Mesenchymal stem cell (in vitro differentiated cells and primary cell): ENCODE data around the gene TRIP11.

Experiments
- DNase-seq: peaks from one replicate; pipeline ENCODE4 v3.0.0-alpha.2; 2013
- H2AFZ ChIP-seq: one replicate; pipeline ENCODE4 v1.6.1; 2013; ENCODE audit warnings: low read depth, mild to moderate bottlenecking, control low read depth, inconsistent platforms, low read length, moderate library complexity
- H2AK5ac ChIP-seq: 2 replicates; pipeline ENCODE4 v1.6.1; 2013; ENCODE audit warnings: low read length, moderate library complexity, mild to moderate bottlenecking, inconsistent platforms; ENCODE audit not compliant: severe bottlenecking
- H2BK120ac ChIP-seq: one replicate; pipeline ENCODE4 v1.6.1; 2013; ENCODE audit warnings: low read depth, mild to moderate bottlenecking, inconsistent platforms, low read length, moderate library complexity
- H2BK12ac ChIP-seq, 2 experiments: one replicate each; pipeline ENCODE4 v1.6.1; 2013; ENCODE audit warnings: inconsistent platforms in 2 of 2, low read length in 2 of 2, mild to moderate bottlenecking in 2 of 2, moderate library complexity in 2 of 2, control low read depth in 1 of 2
- H2BK15ac ChIP-seq: one replicate; pipeline ENCODE4 v1.6.1; 2013; ENCODE audit warnings: mild to moderate bottlenecking, low read depth, inconsistent platforms; ENCODE audit not compliant: poor library complexity, severe bottlenecking
- H2BK5ac ChIP-seq: 2 replicates; pipeline ENCODE4 v1.6.1; 2013; ENCODE audit warnings: low read depth, mild to moderate bottlenecking, low read length, control low read depth, inconsistent platforms; ENCODE audit not compliant: poor library complexity, severe bottlenecking
- H3K14ac ChIP-seq, 2 experiments: one replicate each; pipeline ENCODE4 v1.6.1; 2013; ENCODE audit warnings: inconsistent platforms in 2 of 2, low read length in 2 of 2, control low read depth in 1 of 2, mild to moderate bottlenecking in 1 of 2, moderate library complexity in 1 of 2
- H3K18ac ChIP-seq, 2 experiments: one replicate each; pipeline ENCODE4 v1.6.1; 2013; ENCODE audit warnings: inconsistent platforms in 2 of 2, low read length in 2 of 2, control low read depth in 1 of 2, low read depth in 1 of 2, mild to moderate bottlenecking in 1 of 2
- H3K23ac ChIP-seq, 2 experiments: one replicate each; pipeline ENCODE4 v1.6.1; 2013; ENCODE audit warnings: inconsistent platforms in 2 of 2, low read length in 2 of 2, mild to moderate bottlenecking in 2 of 2, moderate library complexity in 2 of 2, control low read depth in 1 of 2
- H3K27ac ChIP-seq: 2 replicates; pipeline ENCODE4 v1.5.1; 2013; ENCODE audit warnings: mild to moderate bottlenecking, moderate library complexity, low read length, control low read depth, inconsistent platforms; ENCODE audit not compliant: poor library complexity, severe bottlenecking
- H3K27me3 ChIP-seq, 2 experiments: 2 replicates each; pipeline versions ENCODE4 v1.6.1 to v1.7.0; 2013; ENCODE audit warnings: low read length in 2 of 2, mild to moderate bottlenecking in 2 of 2, moderate library complexity in 2 of 2, control low read depth in 1 of 2, inconsistent platforms in 1 of 2; ENCODE audit not compliant: control insufficient read depth in 1 of 2, insufficient read depth in 1 of 2
- H3K36me3 ChIP-seq, 2 experiments: 2 replicates each; pipeline versions ENCODE4 v1.6.1 to v1.7.0; 2013; ENCODE audit warnings: low read length in 2 of 2, control low read depth in 1 of 2, inconsistent platforms in 1 of 2, low read depth in 1 of 2, mild to moderate bottlenecking in 1 of 2; ENCODE audit not compliant: insufficient read depth in 2 of 2, control insufficient read depth in 1 of 2
- H3K4ac ChIP-seq, 2 experiments: one replicate each; pipeline ENCODE4 v1.6.1; 2013; ENCODE audit warnings: inconsistent platforms in 2 of 2, low read length in 2 of 2, mild to moderate bottlenecking in 2 of 2, moderate library complexity in 2 of 2, control low read depth in 1 of 2, low read depth in 1 of 2
- H3K4me1 ChIP-seq: 2 replicates; pipeline ENCODE4 v1.6.1; 2013; ENCODE audit warnings: low read depth, low read length, control low read depth; ENCODE audit not compliant: control insufficient read depth, insufficient read depth
- H3K4me2 ChIP-seq: 2 replicates; pipeline ENCODE4 v1.6.1; 2013; ENCODE audit warnings: low read length, mild to moderate bottlenecking, inconsistent platforms; ENCODE audit not compliant: poor library complexity, severe bottlenecking
- H3K4me3 ChIP-seq, 2 experiments: 2 replicates each; pipeline versions ENCODE4 v1.5.1 to v1.7.0; 2013; ENCODE audit warnings: low read length in 2 of 2, mild to moderate bottlenecking in 2 of 2, control low read depth in 1 of 2, low read depth in 1 of 2; ENCODE audit not compliant: insufficient read depth in 1 of 2
- H3K79me1 ChIP-seq: replicated peaks from 2 replicates; pipeline ENCODE4 v1.6.1; 2013; ENCODE audit warnings: mild to moderate bottlenecking, control low read depth, low read length, inconsistent platforms; ENCODE audit not compliant: poor library complexity, severe bottlenecking
- H3K9ac ChIP-seq: 2 replicates; pipeline ENCODE4 v1.7.0; 2013; ENCODE audit warnings: mild to moderate bottlenecking, low read length, moderate library complexity
- H3K9me3 ChIP-seq: 2 replicates; pipeline ENCODE4 v1.7.0; 2013; ENCODE audit warnings: mild to moderate bottlenecking, low read length; ENCODE audit not compliant: control insufficient read depth
- H4K8ac ChIP-seq: one replicate; pipeline ENCODE4 v1.6.1; 2013; ENCODE audit warnings: inconsistent platforms, mild to moderate bottlenecking, low read length, moderate library complexity
- H4K91ac ChIP-seq: one replicate; pipeline ENCODE4 v1.6.1; 2013; ENCODE audit warnings: mild to moderate bottlenecking, low read length, inconsistent platforms
- WGBS: methylation state at CpG from one replicate; pipeline ENCODE4 v1.1.7; 2013; ENCODE audit warnings: mixed read lengths; 5-methylcytosine and 5-hydroxymethylcytosine counted together

The TRIP11 gene

DNA sequence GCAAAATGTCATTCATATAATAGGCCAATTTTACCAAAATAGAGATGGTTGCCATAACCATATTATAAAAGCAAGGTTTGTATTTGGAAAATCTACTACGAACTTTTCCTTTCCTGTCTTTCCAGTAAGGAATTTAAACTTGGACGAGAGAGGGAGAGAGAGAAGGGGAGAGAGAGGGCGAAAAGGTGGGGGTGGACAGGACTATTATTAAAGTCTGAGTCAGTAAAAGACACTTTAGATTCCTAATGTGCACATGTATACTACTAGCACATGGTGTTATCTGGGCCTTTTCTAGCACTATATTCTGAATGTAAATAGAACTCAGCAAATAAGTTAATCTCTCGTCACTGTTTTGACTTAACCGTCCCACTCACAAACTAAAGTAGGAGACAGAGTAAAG, 62.0 kb downstream of the TRIP11 start:
- Histone ChIP-seq H3K36me3 (peaks cover 6 to 40% of the 10 kb centered on the region in 2 experiments), H4K91ac (no peak overlapping the region), H3K9me3 (no peaks in the 10 kb centered on the region), H2BK5ac (no peak overlapping the region), H3K4me2 (no peak overlapping the region), H3K14ac (no peak overlapping the region), H2BK120ac (no peak overlapping the region), H3K23ac (no peak overlapping the region), H2AFZ (no peak overlapping the region), H3K4me3 (no peak overlapping the region), H3K9ac (no peak overlapping the region), H3K79me1 (peaks cover 22% of the 10 kb centered on the region), H3K4me1 (peaks cover 1% of the 10 kb centered on the region), H2BK15ac (no peak overlapping the region), H2AK5ac (no peak overlapping the region), H3K18ac (no peak overlapping the region), H3K27ac (no peak overlapping the region), H2BK12ac (no peak overlapping the region), H3K4ac (no peak overlapping the region), H4K8ac (no peak overlapping the region), H3K27me3 (no peaks in the 10 kb centered on the region)
- DNase-seq: no peak
- 88% methylated on average over 2 of the region's 5 CpGs for WGBS

- H3K4me1 ChIP-seq: no peaks in the 10 kb centered on the region
- H2BK120ac ChIP-seq: no peak overlapping the region
- H3K36me3 ChIP-seq: peaks cover 6 to 53% of the 10 kb centered on the region in 2 experiments
- H4K8ac ChIP-seq: no peak overlapping the region
- H3K27me3 ChIP-seq: no peaks in the 10 kb centered on the region
- no peak overlapping the region for H3K9ac ChIP-seq
- H3K4me2 ChIP-seq: no peak overlapping the region
- H3K27ac ChIP-seq: no peak overlapping the region
- H2AFZ ChIP-seq: no peak overlapping the region
- H2BK15ac ChIP-seq: no peak overlapping the region
- peaks cover 16% of the 10 kb centered on the region for H3K79me1 ChIP-seq
- no peaks in the 10 kb centered on the region for H3K9me3 ChIP-seq
- H3K18ac ChIP-seq: no peak overlapping the region
- H2BK5ac ChIP-seq: no peak overlapping the region
- no peak overlapping the region for H3K4me3 ChIP-seq
- H2AK5ac ChIP-seq: no peak overlapping the region
- no peak overlapping the region for H4K91ac ChIP-seq
- H2BK12ac ChIP-seq: no peak overlapping the region
- H3K4ac ChIP-seq: no peak overlapping the region
- no peak overlapping the region for H3K23ac ChIP-seq
- H3K14ac ChIP-seq: no peak overlapping the region
- no peak for DNase-seq
Measured at GRCh38 chr14:91975763-91976162, 64.1 kb downstream of the TRIP11 start.

DNA sequence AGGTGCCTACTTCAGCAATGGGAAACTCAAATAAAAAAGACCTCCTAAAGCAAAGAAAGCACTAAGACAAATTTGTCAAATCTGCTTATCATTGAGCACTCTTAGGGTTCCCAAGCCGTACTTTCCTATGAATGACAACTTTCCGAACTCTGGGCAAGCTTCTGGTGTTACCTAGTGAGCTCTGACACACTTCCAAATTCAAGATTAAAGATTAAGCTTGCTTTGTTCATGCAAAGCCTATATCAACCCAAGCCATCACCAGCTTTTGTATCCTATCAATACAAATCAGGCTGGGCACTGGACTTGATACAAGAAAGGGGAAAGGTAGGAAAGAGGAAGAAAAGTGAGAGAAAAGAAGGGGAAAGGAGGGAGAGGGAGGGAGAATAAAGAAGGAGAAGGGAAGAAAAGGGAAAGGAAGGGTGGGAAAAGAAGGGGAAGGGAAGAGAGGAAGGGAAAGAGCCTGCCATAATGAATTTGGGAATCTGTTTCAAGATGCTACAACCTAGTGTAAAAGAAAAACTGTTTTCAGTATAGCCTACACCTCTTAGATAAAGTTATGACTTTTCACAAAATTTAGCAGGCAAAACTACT, 68.6 kb downstream of the TRIP11 start:
- H4K8ac ChIP-seq: no peak overlapping the region
- 97% methylated on average over 2 of the region's 2 CpGs for WGBS
- H2AK5ac ChIP-seq: no peak overlapping the region
- no peak overlapping the region for H4K91ac ChIP-seq
- no peaks in the 10 kb centered on the region for H3K4me1 ChIP-seq
- H2BK12ac ChIP-seq: no peak overlapping the region
- H3K27me3 ChIP-seq: no peaks in the 10 kb centered on the region
- H3K27ac ChIP-seq: no peak overlapping the region
- no peak overlapping the region for H2BK5ac ChIP-seq
- peaks cover 7% of the 10 kb centered on the region for H3K79me1 ChIP-seq
- no peak overlapping the region for H3K18ac ChIP-seq
- no peak overlapping the region for H2AFZ ChIP-seq
- no peak overlapping the region for H3K4me2 ChIP-seq
- H3K4me3 ChIP-seq: no peak overlapping the region
- no peak overlapping the region for H3K23ac ChIP-seq
- peaks cover 14 to 80% of the 10 kb centered on the region in 2 experiments for H3K36me3 ChIP-seq
- no peak overlapping the region for H3K9ac ChIP-seq
- H2BK120ac ChIP-seq: no peak overlapping the region
- no peak for DNase-seq
- H3K14ac ChIP-seq: no peak overlapping the region
- H3K4ac ChIP-seq: no peak overlapping the region
- H2BK15ac ChIP-seq: no peak overlapping the region
- H3K9me3 ChIP-seq: no peaks in the 10 kb centered on the region

DNA sequence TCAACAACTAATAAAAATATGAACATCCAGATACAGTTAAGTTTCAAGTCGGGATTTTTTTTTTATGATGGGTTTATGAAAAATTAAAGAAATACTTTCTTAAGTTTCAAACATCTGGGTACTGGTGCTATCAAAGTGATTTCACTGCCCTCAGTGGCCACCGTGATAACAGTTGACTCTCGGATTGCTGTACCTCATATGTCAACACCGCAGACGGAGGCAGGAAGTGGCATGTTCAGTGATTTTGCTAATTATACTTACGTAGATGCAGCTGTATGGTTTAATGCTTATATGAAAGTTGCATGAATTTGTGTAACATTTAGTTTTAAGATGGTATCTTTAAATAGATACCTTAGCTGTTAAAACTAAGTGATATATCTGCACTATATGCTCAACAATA, 71.6 kb downstream of the TRIP11 start:
- H3K27ac ChIP-seq: no peak overlapping the region
- H3K14ac ChIP-seq: no peak overlapping the region
- no peak overlapping the region for H3K4me2 ChIP-seq
- no peak overlapping the region for H2BK12ac ChIP-seq
- no peak overlapping the region for H3K23ac ChIP-seq
- no peak overlapping the region for H4K91ac ChIP-seq
- no peak overlapping the region for H2AFZ ChIP-seq
- H3K36me3 ChIP-seq: peaks cover 8 to 65% of the 10 kb centered on the region in 2 experiments
- no peak for DNase-seq
- H2AK5ac ChIP-seq: no peak overlapping the region
- H3K9me3 ChIP-seq: no peaks in the 10 kb centered on the region
- H4K8ac ChIP-seq: no peak overlapping the region
- H3K27me3 ChIP-seq: no peaks in the 10 kb centered on the region
- 94% methylated on average over 6 of the region's 6 CpGs for WGBS
- no peak overlapping the region for H2BK5ac ChIP-seq
- no peak overlapping the region for H3K18ac ChIP-seq
- H3K4me3 ChIP-seq: no peak overlapping the region
- no peak overlapping the region for H2BK15ac ChIP-seq
- H2BK120ac ChIP-seq: no peak overlapping the region
- no peaks in the 10 kb centered on the region for H3K4me1 ChIP-seq
- H3K4ac ChIP-seq: no peak overlapping the region
- peaks cover 6% of the 10 kb centered on the region for H3K79me1 ChIP-seq
- H3K9ac ChIP-seq: no peak overlapping the region
